COLO829 (cell line): ENCODE results near the gene PHACTR1.

Experiments
- DNase-seq: peaks from one replicate; pipeline ENCODE4 v3.0.0; 2012; ENCODE audit warnings: low spot score

Gene PHACTR1

DNA sequence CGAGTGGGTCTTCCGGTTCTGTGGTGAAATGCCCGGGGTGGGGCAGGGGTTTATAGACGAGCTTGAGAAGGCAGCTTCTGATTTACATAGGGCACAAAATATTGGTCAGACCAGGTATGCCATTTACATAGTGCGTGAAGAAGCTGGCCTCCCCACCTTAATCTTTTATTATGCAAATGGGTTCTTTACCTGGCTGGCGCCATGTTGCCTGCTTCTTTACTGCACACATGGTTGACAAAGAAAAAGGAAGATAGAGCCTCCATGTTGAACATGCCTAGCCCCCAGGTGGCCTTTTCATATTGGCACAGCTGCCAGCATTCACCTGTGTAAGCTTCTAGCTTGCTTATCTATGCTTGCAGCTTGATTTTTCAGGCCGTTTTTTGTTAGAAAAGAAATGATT, 276.2 kb downstream of the PHACTR1 start:
- no peak for DNase-seq

- no peak for DNase-seq
Measured at GRCh38 chr6:12993283-12993898, 276.8 kb downstream of the PHACTR1 start.

- DNase-seq, result no peak
Measured at GRCh38 chr6:12995419-12995818, 278.9 kb downstream of the PHACTR1 start.

DNA sequence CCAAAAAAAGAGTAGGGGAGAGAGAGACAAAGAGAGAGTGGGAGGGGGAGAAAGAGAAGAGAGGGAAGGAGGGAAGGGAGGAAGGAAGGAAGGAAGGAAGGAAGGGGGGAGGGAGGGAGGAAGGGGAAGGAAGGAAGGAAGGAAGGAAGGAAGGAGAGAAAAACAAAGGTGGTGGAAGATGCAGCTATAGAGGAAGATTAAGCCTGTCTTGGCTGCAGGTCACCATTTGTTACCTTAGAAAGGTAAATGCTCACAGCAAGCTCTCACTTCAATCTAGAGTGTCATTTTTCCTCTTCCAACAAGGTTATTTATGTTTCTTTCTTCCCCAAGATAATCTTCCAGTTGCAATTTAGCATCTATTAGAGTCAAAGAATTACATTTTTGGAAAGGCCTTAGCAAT, 284.0 kb downstream of the PHACTR1 start:
- no peak for DNase-seq

- DNase-seq, result no peak
Measured at GRCh38 chr6:13001927-13002326, 285.4 kb downstream of the PHACTR1 start.

DNA sequence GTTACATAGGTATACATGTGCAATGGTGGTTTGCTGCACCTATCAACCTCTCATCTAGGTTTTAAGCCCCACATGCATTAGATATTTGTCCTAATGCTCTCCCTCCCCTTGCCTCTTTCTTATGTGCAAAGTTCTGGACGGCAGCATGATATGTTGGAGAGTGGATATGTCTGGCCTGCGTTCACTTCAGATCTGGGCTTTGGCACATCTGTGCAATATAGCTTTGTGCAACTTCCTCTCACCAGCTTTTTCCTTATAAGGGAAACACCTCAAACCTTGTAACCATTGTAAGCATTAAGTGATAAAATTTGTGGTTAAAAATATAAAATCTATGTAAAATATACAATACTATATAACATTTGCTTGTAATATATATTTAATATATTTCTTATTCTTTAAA, 288.0 kb downstream of the PHACTR1 start:
- DNase-seq, result no peak

DNA sequence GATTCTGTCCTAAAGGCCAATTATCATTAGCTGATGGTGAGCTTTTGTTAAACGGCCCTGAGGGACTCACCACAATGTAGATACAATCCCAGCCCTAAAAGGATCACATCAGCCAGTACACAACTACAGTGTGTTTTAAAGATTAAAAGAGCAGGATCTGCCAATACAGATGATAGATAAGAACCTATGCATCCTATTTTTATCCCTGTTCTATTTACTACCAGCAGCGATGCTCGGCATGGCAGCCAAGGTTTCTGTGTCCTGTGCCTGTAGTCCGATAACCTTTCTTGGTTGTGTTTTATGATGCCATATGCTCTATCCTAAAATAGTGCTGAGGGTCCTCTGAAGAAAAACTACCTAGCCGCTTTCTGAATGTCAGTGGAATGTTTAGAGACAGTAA, 289.4 kb downstream of the PHACTR1 start:
- no peak for DNase-seq

DNA sequence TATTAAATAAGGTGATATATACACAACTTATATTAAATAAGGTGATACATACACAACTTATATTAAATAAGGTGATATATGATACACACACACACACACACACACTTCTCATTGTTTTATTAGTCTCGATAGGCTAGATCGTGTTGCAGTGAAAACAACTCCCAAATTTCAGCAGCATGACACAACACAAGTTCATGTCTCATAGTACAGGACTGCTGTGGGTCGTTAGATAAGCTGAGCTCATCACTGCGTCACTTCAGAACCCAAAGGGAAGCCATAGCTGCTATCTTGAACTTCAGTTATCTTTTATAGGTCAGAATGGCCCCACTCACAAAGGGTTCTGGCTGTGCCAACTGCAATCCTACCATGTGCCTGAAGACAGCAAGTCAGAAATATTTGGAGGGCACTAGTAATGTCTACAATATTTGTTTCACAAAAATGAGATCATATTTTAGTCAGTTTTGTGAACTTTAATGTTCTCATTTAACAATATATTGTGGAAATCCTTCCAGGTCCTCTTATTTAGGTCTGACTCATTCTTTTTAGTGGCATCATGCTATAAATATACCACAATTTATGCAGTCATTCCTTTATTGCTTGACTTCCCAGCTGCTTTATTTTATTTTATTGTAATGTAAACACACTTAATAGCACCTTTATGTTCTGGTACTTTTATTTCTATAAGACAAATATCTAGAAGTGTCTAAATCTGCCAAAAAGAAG, 290.2 kb downstream of the PHACTR1 start:
- no peak for DNase-seq

DNA sequence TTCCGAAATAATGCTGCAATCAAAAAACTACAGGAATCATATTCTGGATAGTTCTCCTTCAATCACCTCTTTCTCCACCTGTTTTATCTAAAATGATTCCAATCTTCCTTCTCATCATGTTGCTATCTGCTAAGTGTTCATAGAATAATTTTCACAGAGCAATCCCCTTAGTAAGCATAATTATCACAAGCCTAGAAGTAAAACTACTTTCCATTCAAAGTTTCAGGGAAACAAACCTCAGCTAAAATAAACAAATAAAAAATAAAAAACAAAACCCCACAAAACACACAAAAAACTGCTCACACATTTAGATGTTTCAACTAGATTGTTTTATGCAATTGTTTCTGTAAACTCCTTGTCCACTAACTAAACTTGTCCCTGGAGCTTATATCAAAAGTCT, 291.2 kb downstream of the PHACTR1 start:
- DNase-seq, result no peak

GRCh38 chr6:13009031-13009430, 292.5 kb downstream of the PHACTR1 start:
- no peak for DNase-seq

DNA sequence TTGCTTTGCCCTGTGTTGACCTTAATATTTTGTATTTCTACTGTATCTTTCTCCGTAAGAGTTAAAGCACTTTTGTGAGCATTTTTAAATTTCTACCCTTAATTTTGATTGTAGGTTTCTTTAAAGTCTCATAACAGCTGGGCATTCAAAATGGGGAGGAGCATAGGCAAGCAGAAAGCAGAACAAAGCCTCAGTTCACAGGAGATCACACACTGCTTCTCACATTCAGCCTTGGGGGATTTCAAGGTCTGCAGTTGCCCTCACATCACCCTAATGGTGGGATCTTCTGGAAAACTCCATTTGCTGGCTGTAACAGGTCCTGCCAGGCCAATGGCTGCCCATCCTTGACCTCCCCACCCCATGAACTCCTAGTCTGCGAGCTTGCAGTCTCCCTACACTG, 292.9 kb downstream of the PHACTR1 start:
- peak; percentile 36 for DNase-seq

DNA sequence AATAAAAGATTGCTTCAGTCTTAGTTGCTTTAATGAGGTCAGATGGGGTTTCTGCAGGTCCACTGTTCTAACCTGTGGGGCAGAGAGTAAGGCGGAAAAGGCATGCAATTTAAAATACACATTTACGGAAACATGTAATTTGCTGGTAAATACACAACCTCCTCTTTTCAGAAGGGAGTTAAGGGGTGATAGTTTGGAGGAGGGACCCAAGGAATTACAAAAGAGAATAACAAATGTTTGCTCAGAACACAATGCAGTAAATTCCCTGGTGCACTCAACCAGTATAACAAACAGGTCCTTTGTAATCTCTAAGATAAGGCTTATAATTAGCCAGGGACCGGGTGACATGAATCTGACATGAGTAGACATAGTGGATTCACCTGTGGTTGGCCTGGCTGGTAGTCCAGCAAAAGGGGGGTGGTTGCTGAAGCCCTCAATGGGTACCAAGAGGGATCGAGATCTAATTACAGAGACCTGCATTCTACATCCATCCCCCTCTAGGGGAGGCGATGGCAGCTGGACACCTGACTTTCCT, 295.1 kb downstream of the PHACTR1 start:
- no peak for DNase-seq

DNA sequence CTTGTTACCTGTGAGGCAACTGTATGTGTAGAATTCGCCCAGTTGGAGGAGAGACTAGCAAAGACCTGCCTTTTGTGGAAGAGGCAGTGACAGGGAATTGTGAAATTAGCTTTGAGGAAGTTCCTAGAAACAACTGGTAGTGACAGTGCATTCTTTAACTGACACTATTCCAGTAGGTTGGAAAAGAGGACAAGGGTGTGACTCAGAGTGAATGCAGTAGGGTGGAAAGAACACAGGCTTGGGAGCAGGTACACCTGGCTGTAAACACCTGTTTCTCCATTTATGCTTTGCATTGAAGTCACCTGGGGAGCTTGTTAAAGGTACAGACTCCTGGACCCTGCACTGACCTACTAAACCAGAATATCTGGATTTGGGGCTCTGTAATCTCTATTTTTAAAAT, 295.7 kb downstream of the PHACTR1 start:
- DNase-seq, result no peak

GRCh38 chr6:13012977-13013680, 296.6 kb downstream of the PHACTR1 start:
- DNase-seq, result no peak

- DNase-seq, result peak; percentile 63
Measured at GRCh38 chr6:13013681-13014503, 297.3 kb downstream of the PHACTR1 start.

DNA sequence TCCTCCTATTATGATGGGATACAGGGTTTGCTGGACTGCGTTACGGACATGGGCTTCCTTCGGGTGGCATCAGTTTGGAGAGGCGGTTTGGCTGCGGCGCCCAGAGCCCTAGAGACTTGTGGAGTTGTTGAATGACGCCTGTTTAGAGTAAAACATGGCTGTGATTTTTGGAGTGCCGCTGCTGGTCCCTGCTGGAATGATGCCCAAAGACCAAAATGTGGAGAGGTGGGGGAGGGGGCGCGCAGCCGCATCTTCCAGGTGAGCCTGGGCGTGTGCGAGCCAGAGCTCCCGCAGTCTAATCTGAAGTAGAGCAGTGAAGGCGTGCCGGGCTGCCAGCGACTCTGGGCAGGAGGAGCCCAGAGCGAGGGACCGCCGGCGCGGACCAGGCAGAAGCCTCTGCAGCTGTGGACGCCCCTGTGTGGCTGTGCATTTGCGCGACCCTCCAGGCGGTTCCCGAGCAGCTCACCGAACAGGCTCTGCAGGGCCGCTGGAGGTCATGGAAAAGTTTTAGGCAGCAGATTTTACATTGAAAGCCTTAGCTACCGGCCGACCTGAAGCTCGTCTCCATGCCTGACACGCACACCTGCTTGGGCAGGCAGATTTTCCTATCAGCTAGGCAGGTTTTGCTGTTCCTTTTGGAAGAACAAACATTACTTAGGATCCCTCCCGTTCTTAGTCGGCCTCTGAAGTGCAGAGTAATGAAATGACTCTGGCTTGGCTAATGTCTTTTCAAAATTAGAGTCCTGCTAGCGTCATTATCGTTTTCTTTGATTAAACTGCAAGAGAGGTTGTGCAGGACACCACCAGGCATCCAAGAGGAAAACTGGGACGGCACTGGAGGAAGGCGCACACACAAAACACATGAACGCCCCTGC, 298.2 kb downstream of the PHACTR1 start:
- no peak for DNase-seq

GRCh38 chr6:13015379-13015681, 298.8 kb downstream of the PHACTR1 start:
- no peak for DNase-seq

GRCh38 chr6:13024616-13025015, 308.0 kb downstream of the PHACTR1 start:
- no peak for DNase-seq

GRCh38 chr6:13025893-13026499, 309.4 kb downstream of the PHACTR1 start:
- DNase-seq, result no peak

- DNase-seq, result no peak
Measured at GRCh38 chr6:13026557-13026956, 310.0 kb downstream of the PHACTR1 start.

DNA sequence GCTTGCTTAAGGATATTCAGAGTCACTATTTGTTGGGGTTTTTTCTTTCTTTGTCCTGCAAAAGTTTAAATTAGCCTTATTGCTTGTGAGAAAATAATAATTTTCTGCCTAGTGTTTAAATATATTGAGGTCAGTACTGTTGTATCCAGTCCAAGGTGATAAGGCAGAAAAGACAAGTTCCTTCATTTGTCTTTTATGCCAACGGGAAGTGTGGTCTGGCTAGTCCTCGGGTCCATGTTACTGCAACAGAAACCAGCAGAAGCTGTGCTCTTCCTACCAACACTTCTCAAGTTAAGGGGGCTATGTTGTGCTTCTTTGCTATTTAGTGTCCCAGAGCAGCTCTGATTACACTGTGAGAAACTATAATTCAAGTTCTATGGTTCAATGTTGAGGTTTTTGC, 310.6 kb downstream of the PHACTR1 start:
- DNase-seq, result no peak
